GM23338 (cell line): Measurements from ENCODE around the gene TSC2. TPM values are rescaled to one million over a fixed set of nuclear protein-coding genes. Genes with fewer than 3 reads are reported as not detected.

ENCODE experiments used
- ATAC-seq: fragments of 200-7000 bp; cut with Tn5 transposase; 3 replicates; pipeline ENCODE4 v1.9.1; 2020
- DNase-seq: peaks from one replicate; pipeline ENCODE4 v3.0.0-alpha.2; 2015; ENCODE audit warnings: low spot score
- H2AFZ ChIP-seq: fragments of 200-600 bp; sonication (generic); 2 replicates; pipeline ENCODE4 v1.8.0; 2016; ENCODE audit warnings: antibody characterized with exemption, mild to moderate bottlenecking, moderate library complexity
- H3F3A ChIP-seq: fragments of 200-600 bp; sonication (generic); replicated peaks from 2 replicates; pipeline ENCODE4 v1.8.0; 2017; ENCODE audit warnings: antibody characterized with exemption, mixed run types, low read depth
- H3K27ac ChIP-seq: fragments of 200-600 bp; sonication (generic); 2 replicates; pipeline ENCODE4 v1.6.1; 2016; ENCODE audit warnings: low read depth
- H3K27me3 ChIP-seq: fragments of 200-600 bp; sonication (generic); 2 replicates; pipeline ENCODE4 v1.8.0; 2016; ENCODE audit warnings: mild to moderate bottlenecking, mixed run types, moderate library complexity; ENCODE audit not compliant: insufficient read depth
- H3K36me3 ChIP-seq: fragments of 200-600 bp; sonication (generic); 2 replicates; pipeline ENCODE4 v1.8.0; 2016; ENCODE audit warnings: mild to moderate bottlenecking; ENCODE audit not compliant: insufficient read depth
- H3K4me1 ChIP-seq: fragments of 200-600 bp; sonication (generic); 2 replicates; pipeline ENCODE4 v1.8.0; 2016; ENCODE audit warnings: mild to moderate bottlenecking, moderate library complexity; ENCODE audit not compliant: insufficient read depth
- H3K4me2 ChIP-seq: fragments of 200-600 bp; sonication (generic); 2 replicates; pipeline ENCODE4 v1.7.1; 2017; ENCODE audit warnings: mixed run types
- H3K4me3 ChIP-seq: fragments of 200-600 bp; sonication (generic); 2 replicates; pipeline ENCODE4 v1.6.1; 2016; ENCODE audit warnings: mixed run types
- H3K79me2 ChIP-seq: fragments of 200-600 bp; sonication (generic); replicated peaks from 2 replicates; pipeline ENCODE4 v1.8.0; 2017; ENCODE audit warnings: mild to moderate bottlenecking; ENCODE audit not compliant: insufficient read depth
- H3K9me2 ChIP-seq: fragments of 200-600 bp; sonication (generic); 2 replicates; pipeline ENCODE4 v1.8.0; 2017; ENCODE audit not compliant: insufficient read depth
- H4K20me1 ChIP-seq: fragments of 200-600 bp; sonication (generic); replicated peaks from 2 replicates; pipeline ENCODE4 v1.8.0; 2017; ENCODE audit warnings: mild to moderate bottlenecking; ENCODE audit not compliant: insufficient read depth
- H3K27ac Mint-ChIP-seq: 2 replicates; pipeline ENCODE4 v1.8.0; 2020; ENCODE audit warnings: inconsistent platforms, mild to moderate bottlenecking, moderate library complexity, mixed read lengths
- H3K27me3 Mint-ChIP-seq: 3 replicates; pipeline ENCODE4 v1.8.0; 2022; ENCODE audit warnings: low read depth, mild to moderate bottlenecking, moderate library complexity, mixed read lengths, inconsistent platforms; ENCODE audit not compliant: insufficient read depth, poor library complexity
- H3K36me3 Mint-ChIP-seq: 3 replicates; pipeline ENCODE4 v1.8.0; 2021; ENCODE audit warnings: low read depth, mild to moderate bottlenecking, inconsistent platforms, moderate library complexity, mixed read lengths
- H3K4me1 Mint-ChIP-seq: 3 replicates; pipeline ENCODE4 v1.8.0; 2020; ENCODE audit warnings: mild to moderate bottlenecking, inconsistent platforms, mixed read lengths
- H3K4me3 Mint-ChIP-seq: 3 replicates; pipeline ENCODE4 v1.8.0; 2021; ENCODE audit warnings: moderate library complexity, mild to moderate bottlenecking, inconsistent platforms, mixed read lengths
- H3K9me3 Mint-ChIP-seq: 3 replicates; pipeline ENCODE4 v1.8.0; 2020; ENCODE audit warnings: moderate library complexity, mild to moderate bottlenecking, inconsistent platforms, mixed read lengths
- CREB1 ChIP-seq: fragments of 250-450 bp; sonication (Bioruptor Pico); IDR thresholded peaks from 2 replicates; pipeline ENCODE4 v1.5.0; 2020; ENCODE audit warnings: low read depth, mild to moderate bottlenecking, moderate library complexity
- EZH2 ChIP-seq: fragments of 200-600 bp; sonication (generic); IDR thresholded peaks from one replicate; pipeline ENCODE4 v1.8.0; 2017; ENCODE audit warnings: antibody characterized with exemption, mild to moderate bottlenecking, low read depth; ENCODE audit not compliant: unreplicated experiment
- EZH2phosphoT487 ChIP-seq: fragments of 200-600 bp; sonication (generic); IDR thresholded peaks from one replicate; pipeline ENCODE4 v1.8.1; 2018; ENCODE audit warnings: antibody characterized with exemption; ENCODE audit not compliant: unreplicated experiment
- JUNB ChIP-seq: IDR thresholded peaks from one replicate; pipeline ENCODE4 v1.6.1; 2016; ENCODE audit warnings: antibody characterized with exemption; ENCODE audit not compliant: unreplicated experiment
- STAT1 ChIP-seq: IDR thresholded peaks from one replicate; pipeline ENCODE4 v1.6.1; 2016; ENCODE audit warnings: antibody characterized with exemption; ENCODE audit not compliant: unreplicated experiment
- ZNF114 ChIP-seq: fragments of 250-450 bp; sonication (Bioruptor Pico); IDR thresholded peaks from 2 replicates; pipeline ENCODE4 v1.5.0; 2020; ENCODE audit warnings: mild to moderate bottlenecking, moderate library complexity
- polyA plus RNA-seq: library from polyadenylated mRNA; unstranded; fragments of >200 nt; fragmentation: Nextera tagmentation; extraction: Ambion mirVana; gene quantifications from 2 replicates; pipeline ENCODE4 v1.2.1, GENCODE V29; 2016
- total RNA-seq: library from RNA; depleted of rRNA; stranded (reverse); fragments of >200 nt; shearing (Covaris generic); gene quantifications from 2 replicates; pipeline ENCODE4 v1.2.3, GENCODE V29; 2014
- TF ChIP-seq, protein P1 (sequence below): IDR thresholded peaks from 2 replicates; pipeline ENCODE4 v1.6.1; 2016; ENCODE audit warnings: antibody characterized with exemption
- TF ChIP-seq, protein P2 (sequence below), 2 experiments: fragments of 200-600 bp in 1 of 2; sonication (generic) in 1 of 2; conservative IDR thresholded peaks; 2 replicates each; pipeline versions ENCODE4 v1.5.1 to v1.6.1; 2016 to 2017; ENCODE audit warnings: antibody characterized with exemption in 2 of 2, low read depth in 2 of 2, mild to moderate bottlenecking in 2 of 2, moderate library complexity in 1 of 2
- TF ChIP-seq, protein P3 (sequence below): IDR thresholded peaks from one replicate; pipeline ENCODE4 v1.6.1; 2018; ENCODE audit warnings: antibody characterized with exemption; ENCODE audit not compliant: unreplicated experiment

Gene TSC2
- total and polyA plus RNA-seq, 2 experiments from 2014 or later = 40.5 to 93.0 TPM

DNA sequence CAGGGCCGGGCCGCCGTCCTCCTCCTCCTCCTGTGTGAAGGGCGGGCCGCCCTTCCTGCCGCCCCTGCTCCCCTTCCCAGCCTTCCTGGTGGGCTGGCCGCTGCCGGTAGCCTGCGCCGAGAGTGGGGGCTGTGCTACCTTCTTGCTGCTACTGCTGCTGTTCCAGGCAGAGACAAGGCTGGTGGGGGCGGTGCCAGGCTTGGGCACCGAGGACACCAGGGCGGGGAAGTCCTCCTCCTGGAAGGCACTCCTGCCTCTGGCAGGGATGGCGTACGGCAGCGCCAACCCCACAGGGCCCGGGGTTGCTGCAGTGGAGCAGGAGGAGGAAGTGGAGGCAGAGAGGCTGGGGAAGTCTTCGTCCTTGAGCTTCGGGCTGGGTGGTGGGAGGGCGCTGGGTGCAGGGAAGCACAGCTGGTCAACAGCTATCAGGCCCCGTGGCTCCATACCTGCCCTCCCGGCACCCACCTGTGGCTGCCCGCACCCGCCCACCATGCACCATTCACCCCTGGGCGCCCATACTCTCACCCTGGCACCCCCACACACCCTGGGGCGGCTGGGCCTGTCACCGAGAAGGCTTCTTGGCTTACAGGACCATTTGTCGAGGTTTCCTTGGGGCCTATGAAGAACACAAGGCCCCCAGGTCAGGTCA lies 47.8 kb upstream of the TSC2 start:
- Histone ChIP-seq H3K4me1 (peaks cover 8% of the 10 kb centered on the region; the same call in 1 of the 2 replicates), H3K36me3 (no peaks in the 10 kb centered on the region; the same call in 1 of the 2 replicates), H3K27me3 (no peaks in the 10 kb centered on the region), H3K27ac (no peak overlapping the region), H3K4me2 (no peak overlapping the region), H3K4me3 (no peak overlapping the region), H3F3A (peaks cover 24% of the 10 kb centered on the region; the same call in 1 of the 2 replicates), H3K79me2 (peaks cover 6% of the 10 kb centered on the region; the same call in 1 of the 2 replicates), H4K20me1 (peaks cover 7% of the 10 kb centered on the region), H3K9me2 (no peaks in the 10 kb centered on the region), H2AFZ (no peak overlapping the region)
- Mint-ChIP-seq H3K27ac (no peak overlapping the region), H3K9me3 (no peaks in the 10 kb centered on the region), H3K4me3 (no peak overlapping the region), H3K4me1 (peaks cover 7% of the 10 kb centered on the region), H3K36me3 (peaks cover 31% of the 10 kb centered on the region), H3K27me3 (peaks cover 4% of the 10 kb centered on the region)
- no peak for DNase-seq
- no peak for ATAC-seq
- TF ChIP-seq EZH2phosphoT487 (no peak), EZH2 (no peak)
- TF ChIP-seq, protein P1, sequence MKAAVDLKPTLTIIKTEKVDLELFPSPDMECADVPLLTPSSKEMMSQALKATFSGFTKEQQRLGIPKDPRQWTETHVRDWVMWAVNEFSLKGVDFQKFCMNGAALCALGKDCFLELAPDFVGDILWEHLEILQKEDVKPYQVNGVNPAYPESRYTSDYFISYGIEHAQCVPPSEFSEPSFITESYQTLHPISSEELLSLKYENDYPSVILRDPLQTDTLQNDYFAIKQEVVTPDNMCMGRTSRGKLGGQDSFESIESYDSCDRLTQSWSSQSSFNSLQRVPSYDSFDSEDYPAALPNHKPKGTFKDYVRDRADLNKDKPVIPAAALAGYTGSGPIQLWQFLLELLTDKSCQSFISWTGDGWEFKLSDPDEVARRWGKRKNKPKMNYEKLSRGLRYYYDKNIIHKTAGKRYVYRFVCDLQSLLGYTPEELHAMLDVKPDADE = no peak
- TF ChIP-seq, protein P2, sequence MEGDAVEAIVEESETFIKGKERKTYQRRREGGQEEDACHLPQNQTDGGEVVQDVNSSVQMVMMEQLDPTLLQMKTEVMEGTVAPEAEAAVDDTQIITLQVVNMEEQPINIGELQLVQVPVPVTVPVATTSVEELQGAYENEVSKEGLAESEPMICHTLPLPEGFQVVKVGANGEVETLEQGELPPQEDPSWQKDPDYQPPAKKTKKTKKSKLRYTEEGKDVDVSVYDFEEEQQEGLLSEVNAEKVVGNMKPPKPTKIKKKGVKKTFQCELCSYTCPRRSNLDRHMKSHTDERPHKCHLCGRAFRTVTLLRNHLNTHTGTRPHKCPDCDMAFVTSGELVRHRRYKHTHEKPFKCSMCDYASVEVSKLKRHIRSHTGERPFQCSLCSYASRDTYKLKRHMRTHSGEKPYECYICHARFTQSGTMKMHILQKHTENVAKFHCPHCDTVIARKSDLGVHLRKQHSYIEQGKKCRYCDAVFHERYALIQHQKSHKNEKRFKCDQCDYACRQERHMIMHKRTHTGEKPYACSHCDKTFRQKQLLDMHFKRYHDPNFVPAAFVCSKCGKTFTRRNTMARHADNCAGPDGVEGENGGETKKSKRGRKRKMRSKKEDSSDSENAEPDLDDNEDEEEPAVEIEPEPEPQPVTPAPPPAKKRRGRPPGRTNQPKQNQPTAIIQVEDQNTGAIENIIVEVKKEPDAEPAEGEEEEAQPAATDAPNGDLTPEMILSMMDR (conservative IDR thresholded peaks at IDR 0.05; ENCODE audit: low read depth in 2 of 2) = no peak

DNA sequence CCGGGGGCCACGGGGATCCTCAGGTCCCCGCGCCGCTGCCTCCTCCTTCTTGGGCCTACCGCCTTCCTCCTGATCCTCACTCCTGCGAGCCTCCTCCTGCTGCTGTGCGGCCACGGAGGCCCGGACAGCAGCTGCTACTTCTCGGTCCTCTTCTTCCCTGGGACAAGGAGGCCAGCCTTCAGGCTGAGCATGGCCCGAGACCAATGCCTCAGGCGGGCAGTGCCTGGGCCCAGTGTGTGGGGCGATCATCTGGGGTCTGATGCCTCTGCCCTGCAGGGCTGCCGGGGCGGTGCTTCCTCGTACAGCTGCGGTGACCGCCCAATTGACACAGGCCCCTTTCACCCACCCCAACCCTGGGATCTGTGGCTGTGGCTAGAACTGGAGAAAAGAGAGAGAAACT lies 46.8 kb upstream of the TSC2 start:
- no peaks in the 10 kb centered on the region; the same call in 1 of the 2 replicates for H3K36me3 ChIP-seq
- TF ChIP-seq EZH2phosphoT487 (no peak), CREB1 (no peak), ZNF114 (CRISPR knock-in tag) (no peak), STAT1 (no peak), JUNB (no peak)
- TF ChIP-seq, protein P3, sequence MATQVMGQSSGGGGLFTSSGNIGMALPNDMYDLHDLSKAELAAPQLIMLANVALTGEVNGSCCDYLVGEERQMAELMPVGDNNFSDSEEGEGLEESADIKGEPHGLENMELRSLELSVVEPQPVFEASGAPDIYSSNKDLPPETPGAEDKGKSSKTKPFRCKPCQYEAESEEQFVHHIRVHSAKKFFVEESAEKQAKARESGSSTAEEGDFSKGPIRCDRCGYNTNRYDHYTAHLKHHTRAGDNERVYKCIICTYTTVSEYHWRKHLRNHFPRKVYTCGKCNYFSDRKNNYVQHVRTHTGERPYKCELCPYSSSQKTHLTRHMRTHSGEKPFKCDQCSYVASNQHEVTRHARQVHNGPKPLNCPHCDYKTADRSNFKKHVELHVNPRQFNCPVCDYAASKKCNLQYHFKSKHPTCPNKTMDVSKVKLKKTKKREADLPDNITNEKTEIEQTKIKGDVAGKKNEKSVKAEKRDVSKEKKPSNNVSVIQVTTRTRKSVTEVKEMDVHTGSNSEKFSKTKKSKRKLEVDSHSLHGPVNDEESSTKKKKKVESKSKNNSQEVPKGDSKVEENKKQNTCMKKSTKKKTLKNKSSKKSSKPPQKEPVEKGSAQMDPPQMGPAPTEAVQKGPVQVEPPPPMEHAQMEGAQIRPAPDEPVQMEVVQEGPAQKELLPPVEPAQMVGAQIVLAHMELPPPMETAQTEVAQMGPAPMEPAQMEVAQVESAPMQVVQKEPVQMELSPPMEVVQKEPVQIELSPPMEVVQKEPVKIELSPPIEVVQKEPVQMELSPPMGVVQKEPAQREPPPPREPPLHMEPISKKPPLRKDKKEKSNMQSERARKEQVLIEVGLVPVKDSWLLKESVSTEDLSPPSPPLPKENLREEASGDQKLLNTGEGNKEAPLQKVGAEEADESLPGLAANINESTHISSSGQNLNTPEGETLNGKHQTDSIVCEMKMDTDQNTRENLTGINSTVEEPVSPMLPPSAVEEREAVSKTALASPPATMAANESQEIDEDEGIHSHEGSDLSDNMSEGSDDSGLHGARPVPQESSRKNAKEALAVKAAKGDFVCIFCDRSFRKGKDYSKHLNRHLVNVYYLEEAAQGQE = no peak
- peaks cover 13% of the 10 kb centered on the region for H4K20me1 ChIP-seq

More for the DNA sequence above, 46.8 kb upstream of the TSC2 start:
- no peak overlapping the region for H3K4me2 ChIP-seq
- H2AFZ ChIP-seq = no peak overlapping the region
- Mint-ChIP-seq H3K4me1 (peaks cover 9% of the 10 kb centered on the region), H3K36me3 (peaks cover 27% of the 10 kb centered on the region), H3K27ac (no peak overlapping the region), H3K4me3 (no peak overlapping the region), H3K9me3 (no peaks in the 10 kb centered on the region), H3K27me3 (peaks cover 4% of the 10 kb centered on the region)
- H3K9me2 ChIP-seq = no peaks in the 10 kb centered on the region
- DNase-seq (no peak), ATAC-seq (no peak)
- peaks cover 22% of the 10 kb centered on the region; the same call in 1 of the 2 replicates for H3F3A ChIP-seq
- peaks cover 9% of the 10 kb centered on the region; the same call in 1 of the 2 replicates for H3K79me2 ChIP-seq
- no peaks in the 10 kb centered on the region for H3K27me3 ChIP-seq
- H3K4me1 ChIP-seq = peaks cover 8% of the 10 kb centered on the region; the same call in 1 of the 2 replicates
- H3K4me3 ChIP-seq = no peak overlapping the region
- H3K27ac ChIP-seq = no peak overlapping the region
